ENCODE data around the gene TTC39C. TPM values are rescaled to one million over a fixed set of nuclear protein-coding genes. Genes with fewer than 3 reads are reported as not detected.

Gene TTC39C
- total RNA-seq, 1 experiment from 2014 or later = 26.1 TPM

DNA sequence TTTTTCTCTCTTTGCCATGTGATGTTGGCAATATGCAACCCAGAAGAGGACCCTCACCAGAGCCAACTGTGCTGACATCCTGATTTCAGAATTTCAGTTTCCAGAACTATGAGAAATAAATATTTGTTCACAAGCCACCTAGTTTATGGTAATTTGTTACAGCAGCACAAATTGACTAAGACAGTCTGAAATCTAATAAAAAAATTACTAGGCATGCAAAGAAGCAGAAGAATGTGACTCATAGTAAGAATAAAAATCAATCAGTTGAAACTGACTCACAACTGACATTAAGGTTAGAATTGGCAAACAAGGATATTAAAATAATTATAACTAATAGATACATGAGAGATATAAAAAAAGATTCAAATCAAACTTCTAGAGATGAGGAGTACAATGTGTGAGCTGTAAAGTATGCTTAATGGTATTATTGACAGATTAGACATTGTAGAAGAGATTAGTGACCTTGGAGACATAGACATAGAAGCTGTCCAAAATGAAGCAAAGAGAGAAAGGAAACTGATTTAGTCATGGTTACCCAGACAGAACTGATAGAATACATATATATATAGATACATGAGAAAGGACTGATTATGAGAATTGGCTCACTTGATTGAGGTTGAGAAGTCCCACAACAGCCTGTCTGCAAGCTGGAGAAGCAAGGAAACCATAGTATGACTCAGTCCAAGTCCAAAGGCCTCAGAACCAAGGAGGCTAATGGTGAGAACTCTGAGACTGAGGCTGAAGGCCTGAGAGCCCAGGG is 27.8 kb upstream of the TTC39C start:
- in situ Hi-C loops (cut with HindIII; ENCODE audit: low pct_unique_long_range_greater_than_20kb, low sequenced_read_pairs) = no loop called here
- no peak for DNase-seq (ENCODE audit: low read depth, low spot score)

DNA sequence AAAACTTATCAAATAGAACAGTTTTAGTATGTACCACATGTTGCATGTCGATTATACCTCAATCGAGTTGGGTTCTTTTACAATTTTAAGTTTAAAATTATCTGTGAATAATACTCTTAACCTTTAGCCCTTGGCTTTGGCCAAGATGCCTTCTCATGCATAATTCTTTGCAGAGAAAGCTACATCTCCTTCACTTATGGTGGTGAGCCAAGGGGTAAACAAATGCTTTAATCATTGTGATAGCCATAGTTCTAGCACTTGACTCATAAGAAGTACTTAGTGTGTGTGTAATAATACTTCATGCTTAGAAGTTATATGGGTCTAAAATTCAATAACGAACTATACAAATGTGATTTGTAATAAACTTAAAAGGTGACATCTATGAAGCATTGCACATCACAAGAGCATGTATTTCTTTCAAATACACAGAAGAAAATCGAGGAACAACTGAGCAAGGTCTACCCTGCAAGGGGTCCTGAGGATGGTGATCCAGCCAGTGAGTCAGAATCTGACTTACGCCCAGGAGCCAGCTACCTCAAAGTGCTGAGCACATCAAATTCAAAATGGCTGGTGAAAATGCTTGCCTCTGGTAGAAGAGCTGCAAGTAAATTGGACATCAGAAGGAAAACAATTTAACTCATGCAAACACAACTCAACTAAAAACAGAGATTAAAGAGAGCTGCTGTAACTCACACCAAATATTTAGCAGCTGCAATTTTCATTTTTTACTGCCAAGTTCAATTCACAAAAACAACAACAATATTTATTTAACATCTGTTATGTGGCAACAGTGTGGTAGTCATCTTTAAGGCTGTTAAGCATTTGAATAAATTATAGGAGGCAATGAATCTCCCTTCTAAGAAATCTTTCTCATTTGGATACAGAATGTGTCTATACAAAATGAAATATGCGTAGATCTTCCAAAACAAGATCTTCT is 23.8 kb upstream of the TTC39C start:
- DNase-seq (ENCODE audit: low read depth, low spot score) = no peak
- in situ Hi-C loops (cut with HindIII; ENCODE audit: low pct_unique_long_range_greater_than_20kb, low sequenced_read_pairs) = no loop called here

DNA sequence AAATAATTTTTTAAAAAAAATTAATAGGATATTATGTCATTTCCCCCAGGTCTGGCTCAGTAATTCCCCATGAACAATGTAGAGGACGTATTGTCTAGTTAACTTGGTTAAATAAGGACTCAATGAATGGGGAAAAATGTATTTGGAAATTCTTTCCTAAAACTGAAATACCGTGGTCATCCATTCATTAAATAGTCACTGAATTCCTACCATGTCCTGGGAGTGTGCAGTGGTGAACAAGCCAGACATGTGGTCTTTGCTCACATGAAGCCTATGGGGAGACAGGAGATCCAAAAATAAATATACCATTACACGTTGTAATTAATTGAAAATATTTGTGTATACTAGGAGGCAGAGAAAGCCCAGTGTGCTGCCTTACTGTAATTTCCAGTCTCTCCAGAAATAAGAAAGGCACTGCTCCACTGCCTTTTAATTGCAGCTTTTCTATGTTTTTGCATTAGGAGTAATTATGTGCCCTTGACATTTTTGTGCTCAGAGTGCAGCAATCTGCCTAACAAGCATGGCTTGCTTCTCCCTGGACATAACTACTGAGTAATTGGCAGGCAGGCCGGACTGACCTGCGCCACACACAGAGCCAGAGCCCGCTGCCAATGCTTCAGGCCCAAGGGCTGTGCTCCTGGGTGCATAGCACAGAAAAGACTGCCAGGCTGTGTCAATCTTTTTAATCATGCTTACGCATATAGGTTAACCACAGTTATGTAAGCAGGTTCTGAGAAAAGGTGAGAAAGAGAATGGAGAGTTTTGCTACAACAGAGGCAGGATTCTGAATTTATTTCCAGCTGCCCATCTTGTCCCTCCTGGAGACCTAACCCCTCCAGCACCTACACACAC is 22.2 kb upstream of the TTC39C start:
- peak; percentile 66 for DNase-seq (ENCODE audit: low read depth, low spot score)
- in situ Hi-C loops (cut with HindIII; ENCODE audit: low pct_unique_long_range_greater_than_20kb, low sequenced_read_pairs) = no loop called here

DNA sequence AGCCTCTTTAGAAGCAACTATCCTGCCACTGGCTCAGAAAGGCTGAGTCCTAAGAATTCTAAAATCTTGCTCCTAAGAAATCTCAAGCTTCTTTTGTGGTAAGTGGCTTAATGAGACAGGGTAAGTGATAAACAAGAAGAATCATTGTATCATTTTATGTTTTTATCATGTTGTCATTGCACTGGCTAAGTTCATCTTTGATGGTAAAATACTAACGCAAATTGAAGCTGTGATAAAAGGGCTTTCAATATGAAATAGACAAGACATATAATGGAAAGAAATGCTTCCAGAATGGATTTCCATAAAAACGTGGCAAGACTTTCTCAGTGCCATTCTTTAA is 21.6 kb upstream of the TTC39C start:
- in situ Hi-C loops (cut with HindIII; ENCODE audit: low pct_unique_long_range_greater_than_20kb, low sequenced_read_pairs) = no loop called here

DNA sequence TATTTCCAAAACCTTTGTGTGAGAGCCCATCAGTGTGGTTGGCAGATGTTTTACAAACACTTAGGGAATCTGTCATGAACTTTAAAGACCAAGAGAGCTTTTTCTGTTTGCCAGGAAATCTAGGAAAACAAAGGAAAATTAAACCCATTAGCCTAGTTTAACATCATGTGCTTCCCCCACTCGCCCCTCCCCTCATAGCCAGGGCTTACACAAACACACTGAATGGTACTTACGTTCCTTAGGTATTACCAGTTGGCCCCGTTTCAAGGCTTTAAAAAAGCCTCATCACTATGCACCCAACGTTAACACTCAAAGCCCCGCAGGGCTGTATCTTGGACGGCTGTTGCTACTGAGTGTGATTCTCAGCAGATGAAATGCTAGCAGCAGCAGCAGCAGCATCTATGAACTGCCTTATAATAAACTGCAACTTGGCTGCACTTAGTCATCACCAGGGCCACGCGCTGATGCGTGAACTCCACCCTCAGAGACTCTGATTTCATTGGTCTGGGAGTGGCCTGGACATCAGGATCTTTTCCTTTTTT is 20.1 kb upstream of the TTC39C start:
- DNase-seq (ENCODE audit: low read depth, low spot score) = peak; percentile 93
- in situ Hi-C loops (cut with HindIII; ENCODE audit: low pct_unique_long_range_greater_than_20kb, low sequenced_read_pairs) = no loop called here

More for the DNA sequence above, 21.6 kb upstream of the TTC39C start:
- DNase-seq (ENCODE audit: low read depth, low spot score) = no peak

DNA sequence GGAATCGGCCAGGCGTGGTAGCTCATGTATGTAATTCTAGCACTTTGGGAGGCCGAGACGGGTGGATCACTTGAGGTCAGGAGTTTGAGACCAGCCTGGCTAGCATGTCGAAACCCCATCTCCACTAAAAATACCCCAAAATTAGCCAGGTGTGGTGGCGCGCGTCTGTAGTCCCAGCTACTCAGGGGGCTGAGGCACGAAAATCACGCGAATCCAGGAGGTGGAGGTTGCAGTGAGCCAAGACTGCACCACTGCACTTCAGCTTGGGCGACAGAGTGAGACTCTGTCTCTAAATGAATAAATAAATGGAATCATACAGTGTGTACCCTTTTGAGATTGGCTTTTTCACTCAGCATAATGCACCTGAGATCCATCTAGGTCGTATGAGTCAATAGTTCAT is 19.4 kb upstream of the TTC39C start:
- in situ Hi-C loops (cut with HindIII; ENCODE audit: low pct_unique_long_range_greater_than_20kb, low sequenced_read_pairs) = no loop called here
- DNase-seq (ENCODE audit: low read depth, low spot score) = no peak

DNA sequence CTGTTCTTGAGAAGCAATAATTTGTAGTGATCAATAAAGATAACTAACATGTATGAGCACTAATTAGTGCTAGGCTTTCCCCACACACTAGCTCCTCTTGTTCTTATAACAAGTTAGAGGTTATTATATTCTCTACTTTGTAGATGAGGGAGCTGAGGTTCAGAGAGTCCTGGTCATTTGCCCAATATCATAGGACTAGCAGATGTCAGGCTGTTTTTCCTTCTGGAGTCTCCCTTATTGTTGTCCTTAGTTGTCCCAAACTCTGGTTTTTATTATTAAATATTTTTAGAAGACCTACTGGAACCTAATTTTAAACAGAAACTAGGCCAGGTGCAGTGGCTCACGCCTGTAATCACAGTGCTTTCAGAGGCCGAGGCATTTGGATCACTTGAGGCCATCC is 16.5 kb upstream of the TTC39C start:
- DNase-seq (ENCODE audit: low read depth, low spot score) = no peak
- in situ Hi-C loops (cut with HindIII; ENCODE audit: low pct_unique_long_range_greater_than_20kb, low sequenced_read_pairs) = no loop called here

DNA sequence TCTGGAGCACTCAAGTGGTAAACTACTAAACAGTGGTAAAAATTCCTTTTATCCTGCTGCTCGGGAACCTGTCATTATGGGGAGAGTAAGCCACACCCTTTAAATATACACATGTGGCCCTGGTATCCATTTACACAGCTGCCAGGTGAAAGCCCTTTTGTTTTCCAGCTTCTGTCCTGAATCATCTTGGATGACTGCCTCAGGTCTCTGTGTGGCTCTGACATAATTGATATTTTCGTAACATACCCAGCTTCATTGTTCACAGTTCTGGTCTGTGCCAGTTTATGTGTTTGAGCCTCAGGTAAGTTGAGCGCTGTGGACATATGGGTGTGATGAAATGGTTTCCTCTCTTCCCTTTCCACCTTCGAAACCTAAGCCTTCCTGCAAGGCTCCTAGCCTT is 15.7 kb upstream of the TTC39C start:
- DNase-seq (ENCODE audit: low read depth, low spot score) = no peak
- in situ Hi-C loops (cut with HindIII; ENCODE audit: low pct_unique_long_range_greater_than_20kb, low sequenced_read_pairs) = no loop called here

DNA sequence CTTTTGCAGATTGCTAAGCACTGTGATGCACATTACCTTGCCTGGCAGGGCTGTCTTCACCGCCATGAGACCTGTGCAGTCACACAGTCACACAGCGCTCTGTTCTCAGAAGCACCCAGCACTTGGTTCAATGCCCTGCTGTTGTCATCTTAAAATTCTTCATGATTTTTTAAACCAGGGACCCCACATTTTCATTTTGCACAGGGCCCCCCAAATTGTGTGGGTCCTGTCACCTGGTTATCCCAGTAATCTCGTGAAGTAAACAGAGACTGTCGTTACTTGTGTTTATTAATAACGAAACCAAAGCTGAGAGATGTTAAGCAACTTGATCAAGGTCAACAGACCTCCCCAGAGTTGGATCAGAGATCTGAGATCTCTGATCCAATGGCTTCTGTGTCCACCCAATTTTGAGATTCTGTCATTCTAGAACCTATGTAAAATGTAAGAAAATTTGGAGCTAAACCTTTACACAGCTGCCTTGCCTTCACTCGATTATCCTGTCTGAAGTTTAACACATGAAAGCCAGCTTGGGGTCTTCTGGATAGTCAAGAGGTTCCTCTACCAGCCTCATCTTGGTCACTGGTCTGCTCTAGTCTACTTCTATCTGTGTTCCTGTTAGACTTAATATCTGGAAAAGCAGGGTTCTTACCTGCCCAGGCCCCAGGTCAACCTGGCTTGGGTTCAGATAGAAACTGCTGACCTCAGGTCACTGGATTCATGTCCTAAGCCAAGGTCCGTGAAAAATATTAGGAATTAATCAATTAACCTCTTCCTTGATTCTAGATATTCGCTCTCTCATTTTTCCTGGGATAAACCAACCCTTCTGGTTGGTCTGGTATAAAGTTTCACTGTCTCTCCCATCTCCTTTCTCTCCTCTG is 13.7 kb upstream of the TTC39C start:
- no peak for DNase-seq (ENCODE audit: low read depth, low spot score)
- in situ Hi-C loops (cut with HindIII; ENCODE audit: low pct_unique_long_range_greater_than_20kb, low sequenced_read_pairs) = no loop called here

DNA sequence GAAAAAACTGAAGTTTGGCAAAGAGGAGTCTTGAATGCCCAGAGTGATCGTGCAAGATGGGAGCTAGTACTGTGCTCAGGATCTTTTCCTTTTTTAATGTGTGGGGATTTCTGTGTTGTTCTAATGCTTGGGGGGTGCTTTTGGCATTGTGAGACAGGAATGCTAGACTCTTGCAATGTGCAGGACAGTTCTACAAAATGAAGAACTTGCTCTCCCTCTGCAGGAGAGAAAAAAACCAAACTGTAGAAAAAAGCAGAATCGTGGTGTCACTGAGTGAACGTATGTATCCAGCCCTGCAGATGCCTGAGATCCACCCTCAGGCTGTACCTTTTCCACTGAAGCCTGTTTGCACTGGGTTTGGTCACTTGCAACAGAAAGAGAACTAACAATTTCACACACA is 12.1 kb upstream of the TTC39C start:
- in situ Hi-C loops (cut with HindIII; ENCODE audit: low pct_unique_long_range_greater_than_20kb, low sequenced_read_pairs) = no loop called here

DNA sequence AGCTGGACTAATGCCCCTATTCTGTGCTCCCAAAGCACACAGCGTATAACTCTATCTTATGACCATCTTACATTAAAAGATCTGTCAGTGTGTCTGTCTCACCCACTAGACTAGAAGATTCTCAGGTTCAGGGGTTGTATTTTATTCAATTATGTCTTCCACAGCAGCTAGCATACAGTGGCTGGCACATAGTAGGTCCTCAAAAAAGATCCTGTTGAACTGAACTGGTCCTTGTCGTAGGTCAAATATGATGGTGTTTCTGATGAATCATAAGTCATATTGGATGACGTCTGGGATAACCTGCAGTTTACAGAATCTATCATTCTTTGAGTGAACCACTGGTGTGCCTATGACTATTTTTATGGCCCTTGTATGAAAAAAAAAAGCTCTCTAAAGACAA is 11.3 kb upstream of the TTC39C start:
- in situ Hi-C loops (cut with HindIII; ENCODE audit: low pct_unique_long_range_greater_than_20kb, low sequenced_read_pairs) = no loop called here
- DNase-seq (ENCODE audit: low read depth, low spot score) = no peak

More for the DNA sequence above, 12.1 kb upstream of the TTC39C start:
- DNase-seq (ENCODE audit: low read depth, low spot score) = peak; percentile 42

DNA sequence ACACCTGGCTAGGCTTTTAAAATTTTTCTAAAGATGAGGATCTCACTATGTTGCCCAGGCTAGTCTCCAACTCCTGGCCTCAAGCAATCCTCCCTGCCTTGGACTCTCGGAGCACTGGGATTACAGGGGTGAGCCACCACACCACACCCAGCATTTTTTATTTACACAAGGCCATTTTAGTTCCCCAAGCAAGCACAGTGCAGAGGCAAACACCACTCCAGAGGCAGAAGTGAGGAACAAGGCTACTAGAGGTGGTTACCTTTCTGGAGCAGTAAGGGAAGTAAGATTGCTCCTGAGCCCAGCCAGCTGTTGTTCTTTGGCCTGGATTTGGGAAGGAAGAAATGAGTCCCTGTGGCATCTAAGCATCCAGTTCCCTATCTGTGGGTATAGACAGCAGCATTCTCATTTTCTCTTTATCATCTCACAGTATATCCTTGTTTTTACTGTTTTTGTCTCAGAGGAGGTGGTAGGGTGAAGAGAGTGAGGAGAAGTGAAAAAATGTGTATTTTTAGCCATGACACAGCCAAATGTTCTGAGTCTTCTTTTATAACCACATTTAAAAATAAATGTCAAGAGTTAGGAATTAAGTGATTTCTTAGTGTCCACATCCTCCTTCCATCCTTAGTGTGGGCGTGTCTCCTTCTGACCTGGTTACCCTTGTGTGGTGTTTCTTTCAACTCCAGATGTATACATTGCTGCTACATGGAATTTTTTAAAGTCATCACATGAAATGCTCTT is 10.5 kb upstream of the TTC39C start:
- in situ Hi-C loops (cut with HindIII; ENCODE audit: low pct_unique_long_range_greater_than_20kb, low sequenced_read_pairs) = no loop called here
- DNase-seq (ENCODE audit: low read depth, low spot score) = no peak

DNA sequence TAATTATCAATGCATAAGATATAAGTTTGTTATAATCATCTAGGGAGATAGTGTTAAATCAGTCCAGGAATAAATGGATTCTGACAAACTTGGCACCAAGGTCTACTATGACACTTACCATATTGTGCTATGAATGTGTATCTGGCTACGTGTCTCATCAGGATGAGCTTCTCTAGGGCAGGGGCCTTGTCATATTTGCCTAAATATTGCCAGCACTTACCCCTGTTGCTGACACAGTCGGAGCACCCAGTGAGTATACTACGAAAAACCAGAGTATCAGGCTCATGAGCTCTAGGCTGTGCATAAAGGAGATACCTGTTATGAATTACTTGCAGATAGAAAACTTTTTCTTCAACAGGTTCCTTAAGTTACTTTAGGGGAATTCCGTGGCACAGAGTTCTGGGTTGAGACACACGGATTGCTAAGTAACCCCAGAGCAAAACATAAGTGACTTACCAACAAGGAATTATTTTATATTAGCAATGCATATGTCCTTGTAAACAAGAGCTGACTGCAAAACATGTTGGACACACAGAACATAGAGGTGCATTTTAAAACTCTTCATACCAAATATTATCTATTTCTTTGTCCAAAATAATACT is 7.7 kb upstream of the TTC39C start:
- no peak for DNase-seq (ENCODE audit: low read depth, low spot score)
- in situ Hi-C loops (cut with HindIII; ENCODE audit: low pct_unique_long_range_greater_than_20kb, low sequenced_read_pairs) = no loop called here

DNA sequence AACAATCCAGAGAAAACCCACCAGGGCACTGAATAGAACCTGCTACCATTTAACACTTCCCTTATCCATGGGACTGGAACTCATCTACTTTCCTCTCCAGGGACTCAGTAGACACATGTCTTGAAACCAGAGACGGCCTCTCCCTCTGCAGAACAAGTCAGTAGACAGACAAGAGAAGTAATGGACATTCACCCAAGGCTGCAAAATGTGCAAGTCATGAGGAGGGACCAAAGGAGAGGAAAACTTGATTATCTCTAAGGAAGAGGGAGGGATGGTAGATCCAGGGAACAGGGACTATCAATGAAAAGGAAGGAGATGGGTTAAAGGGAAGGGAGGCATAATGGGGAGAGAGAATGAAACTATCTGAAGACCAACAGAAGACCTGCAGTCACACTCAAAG is 5.3 kb upstream of the TTC39C start:
- DNase-seq (ENCODE audit: low read depth, low spot score) = no peak
- in situ Hi-C loops (cut with HindIII; ENCODE audit: low pct_unique_long_range_greater_than_20kb, low sequenced_read_pairs) = no loop called here

DNA sequence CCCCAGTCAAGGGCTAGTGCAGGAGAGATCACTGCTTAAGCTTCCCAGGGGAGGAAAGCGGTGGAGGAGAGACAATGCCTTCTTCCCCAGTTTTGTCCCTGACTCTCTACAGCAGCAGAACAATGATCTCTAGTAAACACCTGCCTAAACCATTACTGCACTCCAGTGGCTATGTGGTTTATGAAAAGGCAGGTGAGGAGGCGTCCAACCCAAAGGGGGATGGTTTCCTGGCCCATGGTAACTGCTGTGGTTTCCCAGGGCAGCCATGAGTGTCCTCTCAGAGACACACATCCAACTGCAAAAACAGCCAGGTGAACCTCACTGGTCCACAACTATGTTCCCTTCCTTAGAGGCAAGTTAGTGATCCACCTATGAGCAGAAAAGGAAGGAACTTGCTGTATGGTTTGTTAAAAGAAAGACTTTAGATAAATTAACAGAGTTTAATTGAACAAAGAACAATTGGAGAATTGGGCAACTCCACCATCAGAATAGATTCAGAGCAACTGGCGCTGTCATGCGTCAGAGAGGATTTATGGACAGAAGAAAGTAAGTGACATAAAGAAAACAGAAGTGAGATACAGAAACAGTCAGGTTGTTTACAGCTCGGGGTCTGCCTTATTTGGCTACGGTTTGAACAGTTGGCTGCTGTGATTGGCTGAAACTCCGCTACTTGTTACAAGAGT is 4.8 kb upstream of the TTC39C start:
- in situ Hi-C loops (cut with HindIII; ENCODE audit: low pct_unique_long_range_greater_than_20kb, low sequenced_read_pairs) = no loop called here
- DNase-seq (ENCODE audit: low read depth, low spot score) = no peak
